GM10266 (cell line): Measurements from ENCODE around the gene NDUFS4.
"Not testable (repeated sequence)": the region's sequence is repeated elsewhere in the genome, so short reads cannot be mapped to it uniquely, and the experiment has no call there.

Experiments
- DNase-seq: peaks from one replicate; pipeline ENCODE4 v3.0.0; 2012; ENCODE audit errors: extremely low spot score
- TF ChIP-seq, protein P1 (sequence below): IDR thresholded peaks from 2 replicates; pipeline ENCODE4 v1.5.1; 2012; ENCODE audit warnings: mild to moderate bottlenecking, low read depth; ENCODE audit not compliant: control insufficient read depth, insufficient read depth; ENCODE audit errors: missing control alignments

NDUFS4 gene

DNA sequence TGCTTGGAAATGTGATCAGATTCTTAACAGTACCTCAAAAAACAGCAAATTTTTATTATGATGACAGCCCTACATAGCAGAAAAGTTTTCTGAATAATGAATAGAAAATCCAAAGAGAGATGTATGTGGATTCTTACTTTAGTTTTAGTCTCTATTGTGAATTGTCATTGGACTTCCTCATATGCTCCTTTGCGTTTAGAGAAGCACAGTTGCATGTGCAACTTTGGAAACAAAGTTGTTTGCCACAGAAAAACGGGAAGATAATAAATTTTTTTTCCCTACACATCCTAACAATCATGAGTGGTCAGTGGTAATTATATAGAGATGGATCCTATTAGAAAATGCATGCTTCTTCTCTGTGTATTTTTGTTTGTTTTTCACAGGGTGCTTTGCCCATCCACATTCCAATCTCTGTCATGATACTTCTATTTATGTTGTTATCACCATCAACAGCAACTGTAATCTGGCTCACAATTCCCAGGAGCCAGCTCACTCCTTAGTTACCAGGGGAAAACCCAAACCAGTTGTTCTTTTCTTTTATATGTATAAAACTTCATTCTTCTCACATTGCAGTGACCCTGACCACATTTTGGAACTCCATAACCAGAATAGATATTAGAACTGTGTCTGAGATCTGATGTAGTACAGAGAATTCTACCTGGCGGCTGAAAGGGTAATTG is 118.7 kb downstream of the NDUFS4 start:
- no peak for DNase-seq
- TF ChIP-seq, protein P1, sequence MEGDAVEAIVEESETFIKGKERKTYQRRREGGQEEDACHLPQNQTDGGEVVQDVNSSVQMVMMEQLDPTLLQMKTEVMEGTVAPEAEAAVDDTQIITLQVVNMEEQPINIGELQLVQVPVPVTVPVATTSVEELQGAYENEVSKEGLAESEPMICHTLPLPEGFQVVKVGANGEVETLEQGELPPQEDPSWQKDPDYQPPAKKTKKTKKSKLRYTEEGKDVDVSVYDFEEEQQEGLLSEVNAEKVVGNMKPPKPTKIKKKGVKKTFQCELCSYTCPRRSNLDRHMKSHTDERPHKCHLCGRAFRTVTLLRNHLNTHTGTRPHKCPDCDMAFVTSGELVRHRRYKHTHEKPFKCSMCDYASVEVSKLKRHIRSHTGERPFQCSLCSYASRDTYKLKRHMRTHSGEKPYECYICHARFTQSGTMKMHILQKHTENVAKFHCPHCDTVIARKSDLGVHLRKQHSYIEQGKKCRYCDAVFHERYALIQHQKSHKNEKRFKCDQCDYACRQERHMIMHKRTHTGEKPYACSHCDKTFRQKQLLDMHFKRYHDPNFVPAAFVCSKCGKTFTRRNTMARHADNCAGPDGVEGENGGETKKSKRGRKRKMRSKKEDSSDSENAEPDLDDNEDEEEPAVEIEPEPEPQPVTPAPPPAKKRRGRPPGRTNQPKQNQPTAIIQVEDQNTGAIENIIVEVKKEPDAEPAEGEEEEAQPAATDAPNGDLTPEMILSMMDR, result no peak

GRCh38 chr5:53681079-53681478 is 120.6 kb downstream of the NDUFS4 start:
- TF ChIP-seq, protein P1, result no peak

DNA sequence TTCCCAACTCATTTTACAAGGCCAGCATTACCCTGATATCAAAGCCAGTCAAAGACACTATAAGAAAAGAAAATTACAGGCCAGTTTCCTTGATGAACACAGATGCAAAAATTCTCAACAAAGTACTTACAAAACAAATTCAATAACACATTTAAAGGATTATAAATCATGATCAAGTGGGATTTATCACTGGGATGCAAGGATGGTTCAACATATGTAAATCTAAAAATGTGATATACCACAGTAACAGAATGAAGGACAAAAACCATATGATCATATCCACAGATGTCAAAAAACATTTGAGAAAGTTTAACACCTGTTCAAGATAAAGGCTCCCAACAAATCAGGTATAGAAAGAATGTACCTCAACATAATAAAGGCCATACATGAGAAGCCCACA is 130.6 kb downstream of the NDUFS4 start:
- TF ChIP-seq, protein P1, result no peak
- no peak for DNase-seq

More at GRCh38 chr5:53681079-53681478, 120.6 kb downstream of the NDUFS4 start:
- DNase-seq, result no peak

DNA sequence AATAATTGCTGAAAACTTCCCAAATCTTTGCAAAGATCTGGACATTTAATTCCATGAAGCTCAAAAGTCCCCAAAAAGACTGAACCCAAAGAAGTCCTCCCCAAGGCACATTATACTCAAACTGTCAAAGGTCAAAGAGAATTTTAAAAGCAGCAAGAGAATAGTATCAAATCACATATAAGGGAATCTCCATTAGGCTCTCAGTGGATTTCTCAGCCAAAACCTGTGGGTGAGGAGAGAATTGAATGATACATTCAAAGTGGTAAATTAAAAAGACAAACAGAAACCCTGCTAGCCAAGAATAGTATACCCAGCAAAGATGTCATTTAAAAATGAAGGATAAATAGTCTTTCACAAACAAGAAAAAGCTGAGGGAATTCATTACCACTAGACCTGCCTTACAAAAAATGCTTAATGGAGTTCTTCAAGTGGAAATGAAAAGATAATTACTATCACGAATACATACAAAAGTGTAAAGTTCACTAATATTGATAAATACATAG is 134.1 kb downstream of the NDUFS4 start:
- TF ChIP-seq, protein P1, result no peak
- DNase-seq, result no peak

- not testable (repeated sequence) for DNase-seq
Observed at GRCh38 chr5:53710405-53710804, 150.0 kb downstream of the NDUFS4 start.

- TF ChIP-seq, protein P1, result no peak
- DNase-seq, result no peak
Observed at GRCh38 chr5:53712327-53712726, 151.9 kb downstream of the NDUFS4 start.

GRCh38 chr5:53713978-53714666 is 153.7 kb downstream of the NDUFS4 start:
- DNase-seq, result no peak
- TF ChIP-seq, protein P1, result no peak
